EL (cell line): ENCODE measurements around the gene GTPBP3.
"Not testable (repeated sequence)": the region's sequence is repeated elsewhere in the genome, so short reads cannot be mapped to it uniquely, and the experiment has no call there.

Experiments
- DNase-seq: peaks from one replicate; pipeline ENCODE4 v3.0.0-alpha.2; 2016

GTPBP3 gene, protein sequence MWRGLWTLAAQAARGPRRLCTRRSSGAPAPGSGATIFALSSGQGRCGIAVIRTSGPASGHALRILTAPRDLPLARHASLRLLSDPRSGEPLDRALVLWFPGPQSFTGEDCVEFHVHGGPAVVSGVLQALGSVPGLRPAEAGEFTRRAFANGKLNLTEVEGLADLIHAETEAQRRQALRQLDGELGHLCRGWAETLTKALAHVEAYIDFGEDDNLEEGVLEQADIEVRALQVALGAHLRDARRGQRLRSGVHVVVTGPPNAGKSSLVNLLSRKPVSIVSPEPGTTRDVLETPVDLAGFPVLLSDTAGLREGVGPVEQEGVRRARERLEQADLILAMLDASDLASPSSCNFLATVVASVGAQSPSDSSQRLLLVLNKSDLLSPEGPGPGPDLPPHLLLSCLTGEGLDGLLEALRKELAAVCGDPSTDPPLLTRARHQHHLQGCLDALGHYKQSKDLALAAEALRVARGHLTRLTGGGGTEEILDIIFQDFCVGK

DNA sequence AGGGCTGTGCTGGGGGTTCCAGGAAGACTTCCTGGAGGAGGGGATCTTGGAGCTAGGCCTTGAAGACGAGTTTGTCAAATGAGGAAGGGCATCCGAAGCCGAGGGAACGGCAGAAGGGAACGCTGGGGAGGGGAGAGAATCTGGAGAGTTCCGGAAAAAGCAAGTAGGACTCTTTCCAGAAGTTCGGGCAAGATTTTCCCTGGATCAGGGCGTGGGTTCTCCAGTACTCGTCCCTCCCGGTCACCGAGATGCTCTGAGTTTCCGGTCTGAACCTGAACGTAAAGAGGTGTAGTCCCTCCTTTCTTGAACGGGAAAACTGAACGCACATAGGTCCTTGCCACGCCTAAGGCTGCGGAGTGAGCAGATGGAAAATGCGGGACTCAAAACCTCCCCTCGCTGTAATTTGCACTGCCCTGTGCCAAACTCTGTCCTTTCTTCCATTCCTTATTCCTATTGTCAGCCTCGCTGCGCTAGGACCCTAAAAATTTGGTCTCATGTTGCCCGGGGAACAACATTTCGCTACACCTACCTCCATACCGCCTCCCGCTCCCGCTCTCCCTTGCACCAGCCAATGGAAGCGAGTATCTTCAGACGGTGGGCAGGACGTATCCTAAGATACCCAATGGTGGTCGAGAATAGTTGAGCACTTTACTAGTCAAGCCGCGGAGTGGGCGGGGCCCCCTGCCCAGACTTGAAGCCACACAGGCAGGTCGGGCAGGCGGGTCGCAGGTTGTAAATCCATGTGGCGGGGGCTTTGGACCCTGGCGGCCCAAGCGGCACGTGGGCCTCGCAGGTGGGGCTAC is at the start of gene GTPBP3:
Gene GTPBP3 (plus strand): TSS at position 682 of the 803 bp plus-strand sequence. CDS start 59 bp downstream, at position 741.
- peak; percentile 99 for DNase-seq

DNA sequence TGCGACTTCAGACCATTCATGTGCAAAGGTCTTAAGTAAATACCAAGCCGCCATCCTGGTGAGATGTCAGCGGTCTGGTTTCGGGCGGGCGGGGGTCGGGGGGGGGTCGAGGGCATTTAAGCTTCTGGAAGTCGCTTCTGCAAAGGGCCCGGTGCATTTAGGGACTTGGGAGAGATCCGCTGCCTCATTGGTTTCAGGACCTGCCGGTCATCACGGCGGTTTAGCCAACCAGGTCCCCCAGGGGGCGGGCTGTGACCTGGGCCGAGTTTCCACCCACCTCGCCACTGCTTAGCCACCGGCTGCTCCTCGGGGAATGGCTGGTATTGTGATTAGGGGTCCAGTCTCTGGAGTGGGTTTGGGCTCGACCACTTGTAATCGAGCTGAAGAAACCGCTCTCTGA is 47.9 kb upstream of the GTPBP3 start:
- peak; percentile 84 for DNase-seq

DNA sequence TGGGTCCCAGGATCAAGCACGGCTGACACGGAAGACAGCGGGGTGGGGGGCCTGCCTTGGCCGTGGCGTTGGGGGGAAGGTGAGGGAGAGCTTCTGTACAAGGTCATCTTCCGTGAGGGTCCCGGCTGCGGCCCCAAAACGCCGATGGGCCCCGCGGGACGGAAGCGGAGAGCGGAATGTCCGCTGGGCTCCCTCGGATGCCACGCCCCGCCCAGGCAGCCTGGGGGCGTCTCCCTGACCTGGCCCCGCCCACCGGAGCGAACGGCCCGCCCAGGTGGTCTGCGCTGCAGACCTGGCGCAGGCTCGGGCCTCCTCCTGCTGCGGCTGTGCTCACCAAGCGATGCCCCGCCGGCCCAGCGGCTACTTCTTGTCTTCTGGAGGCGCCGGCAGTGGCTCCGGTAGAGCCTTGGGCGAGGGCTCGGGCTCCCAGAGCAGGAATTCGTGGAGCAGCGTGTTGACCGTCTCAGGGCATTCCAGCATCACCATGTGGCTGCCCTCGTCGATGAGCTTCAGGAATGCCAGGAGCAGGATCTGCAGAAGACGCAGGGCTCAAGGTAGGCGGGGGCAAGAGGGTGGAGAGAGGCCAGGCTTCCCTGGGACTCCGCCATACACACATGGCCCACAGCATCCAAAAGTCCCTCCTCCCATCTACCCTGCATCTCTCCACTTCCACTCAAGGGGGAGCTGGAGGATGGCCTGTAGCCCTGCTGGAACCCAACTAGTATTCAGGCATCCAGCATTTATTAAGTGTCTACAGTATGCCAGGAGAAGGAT is 44.9 kb upstream of the GTPBP3 start:
- peak; percentile 93 for DNase-seq

DNA sequence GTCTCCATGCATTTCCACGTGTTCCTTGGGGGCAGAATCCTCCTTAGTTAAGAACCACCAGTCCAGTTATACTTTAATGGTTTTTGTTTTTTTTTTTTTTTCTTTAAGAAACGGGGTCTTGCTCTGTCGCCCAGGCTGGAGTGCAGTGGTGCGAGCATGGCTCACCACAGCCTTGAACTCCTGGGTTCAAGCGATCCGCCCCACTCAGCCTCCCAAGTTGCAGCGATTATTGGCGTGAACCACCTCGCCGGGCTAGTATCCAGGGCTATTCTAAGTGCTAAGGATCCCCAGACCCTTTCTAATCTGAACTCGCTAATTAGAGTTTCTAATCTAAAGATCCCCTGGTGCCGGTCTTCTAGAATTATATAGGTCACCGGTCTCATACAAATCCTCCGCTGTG is 43.7 kb upstream of the GTPBP3 start:
- DNase-seq, result no peak

DNA sequence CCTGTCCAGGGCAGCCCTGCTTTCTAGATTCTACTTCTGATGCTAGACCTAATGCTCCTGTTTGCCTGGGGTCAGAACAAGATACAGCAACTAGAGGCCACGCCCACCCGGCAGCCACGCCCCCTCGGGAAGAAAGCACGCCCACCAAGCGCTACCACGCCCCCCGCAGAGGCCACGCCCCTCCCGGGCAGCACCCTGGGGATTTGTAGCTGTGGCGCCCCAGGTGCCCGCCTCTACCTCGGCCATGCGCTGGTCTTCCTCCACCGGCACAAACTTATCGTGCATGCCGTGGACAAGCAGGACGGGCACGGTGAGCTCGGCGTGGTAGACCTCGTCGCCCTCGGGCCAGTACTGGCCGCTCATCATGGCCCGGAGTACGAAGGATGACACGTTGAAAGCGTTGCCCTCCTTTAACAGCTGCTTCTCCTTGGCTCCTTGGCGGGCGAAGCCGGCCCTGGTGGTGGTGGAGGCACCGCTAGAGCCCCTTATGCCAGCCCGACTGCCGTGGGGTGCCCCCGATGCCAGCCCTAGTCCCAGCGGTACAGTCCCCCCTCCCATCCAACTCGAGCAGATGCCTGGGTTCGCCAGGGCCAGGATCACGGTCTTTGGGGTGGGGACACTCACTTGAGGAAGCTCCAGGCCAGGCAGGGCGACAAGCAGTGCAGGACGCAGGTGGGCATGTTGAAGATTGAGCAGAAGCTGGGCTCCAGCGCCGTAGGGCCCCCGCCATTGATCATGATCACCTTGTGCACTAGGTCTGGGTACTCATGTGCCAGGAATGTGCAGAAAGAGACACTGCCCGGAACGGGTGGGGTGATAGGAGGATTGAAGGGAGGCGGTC is 43.1 kb upstream of the GTPBP3 start:
- DNase-seq, result peak; percentile 34

DNA sequence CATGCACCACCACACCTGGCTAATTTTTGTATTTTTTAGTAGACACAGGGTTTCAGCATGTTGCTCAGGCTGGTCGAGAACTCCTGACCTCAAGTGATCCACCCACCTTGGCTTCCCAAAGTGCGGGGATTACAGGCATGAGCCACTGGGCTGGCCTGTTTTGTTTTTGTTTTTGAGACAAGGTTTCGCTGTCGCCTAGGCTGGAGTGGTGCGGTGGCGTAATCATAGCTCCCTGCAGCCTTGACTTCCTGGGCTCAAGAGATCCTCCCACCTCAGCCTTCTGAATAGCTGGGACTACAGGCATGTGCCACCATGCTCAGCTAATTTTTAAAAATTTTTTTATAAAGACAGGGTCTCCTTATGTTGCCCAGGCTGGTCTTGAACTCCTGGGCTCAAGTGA is 41.8 kb upstream of the GTPBP3 start:
- DNase-seq, result not testable (repeated sequence)

DNA sequence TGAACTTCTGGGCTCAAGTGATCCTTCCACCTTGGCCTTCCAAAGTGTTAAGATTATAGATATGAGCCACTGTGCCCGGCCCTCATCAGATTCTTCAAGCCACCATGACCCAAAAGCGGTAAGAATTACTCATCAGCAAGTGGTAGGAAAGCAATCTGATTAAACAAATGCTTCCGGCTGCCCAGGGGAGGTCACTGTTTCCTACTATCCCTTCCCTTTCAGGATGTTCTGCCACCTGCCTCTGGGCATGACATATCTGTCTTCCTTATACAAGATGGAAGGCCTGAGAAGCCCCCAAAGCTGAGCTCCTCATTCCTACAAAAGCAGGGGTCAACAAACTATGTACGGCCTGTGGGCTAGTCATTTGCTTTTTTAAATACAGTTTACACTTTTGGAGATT is 41.1 kb upstream of the GTPBP3 start:
- peak; percentile 72 for DNase-seq

DNA sequence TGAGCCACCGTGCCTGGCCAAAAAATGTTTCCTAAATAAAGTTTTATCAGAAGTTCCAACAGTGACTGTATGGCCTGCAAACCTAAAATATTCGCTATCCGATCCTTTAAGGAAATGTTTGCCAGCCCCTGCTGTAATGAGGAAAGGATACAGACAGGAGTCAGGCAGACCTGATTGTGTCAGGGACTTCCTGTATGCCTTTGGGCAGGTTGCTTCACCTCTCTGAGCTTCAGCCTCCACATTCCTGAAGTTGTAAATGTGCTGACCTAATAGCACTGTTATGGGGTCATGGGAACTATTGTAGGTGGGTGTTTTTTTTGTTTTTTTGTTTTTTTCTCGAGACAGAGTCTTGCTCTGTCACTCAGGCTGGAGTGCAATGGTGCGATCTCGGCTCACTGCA is 40.4 kb upstream of the GTPBP3 start:
- peak; percentile 37 for DNase-seq

DNA sequence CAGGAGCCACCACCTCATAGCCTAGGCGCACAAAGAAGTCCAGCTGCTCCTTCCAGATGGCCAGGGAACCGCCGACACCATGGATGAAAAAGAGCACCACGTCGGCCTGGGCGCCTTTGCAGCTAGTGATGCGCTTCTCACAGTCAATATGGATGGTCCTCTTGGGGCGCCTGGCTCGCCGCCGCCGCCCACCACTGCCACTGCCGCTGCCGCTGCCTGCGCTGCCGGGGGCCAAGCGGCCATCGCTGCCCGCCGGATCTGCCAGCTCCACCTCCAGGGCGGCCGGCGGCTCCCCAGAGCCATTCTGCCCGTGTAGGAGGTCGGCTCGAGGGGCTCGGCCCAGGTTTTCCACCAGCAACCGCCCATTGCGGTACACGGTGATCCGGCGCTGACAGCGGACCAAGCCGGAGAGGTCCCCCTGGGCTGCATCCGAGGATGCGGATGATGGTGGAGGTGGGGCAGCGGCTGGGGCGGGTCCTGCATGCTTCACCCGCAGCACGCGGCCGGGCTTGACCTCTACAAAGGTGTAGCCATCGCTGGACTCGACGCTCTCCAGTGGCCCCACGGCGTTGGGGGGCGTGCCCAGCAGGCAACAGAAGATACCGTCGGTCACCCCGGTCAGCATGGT is 36.2 kb upstream of the GTPBP3 start:
- DNase-seq, result no peak

DNA sequence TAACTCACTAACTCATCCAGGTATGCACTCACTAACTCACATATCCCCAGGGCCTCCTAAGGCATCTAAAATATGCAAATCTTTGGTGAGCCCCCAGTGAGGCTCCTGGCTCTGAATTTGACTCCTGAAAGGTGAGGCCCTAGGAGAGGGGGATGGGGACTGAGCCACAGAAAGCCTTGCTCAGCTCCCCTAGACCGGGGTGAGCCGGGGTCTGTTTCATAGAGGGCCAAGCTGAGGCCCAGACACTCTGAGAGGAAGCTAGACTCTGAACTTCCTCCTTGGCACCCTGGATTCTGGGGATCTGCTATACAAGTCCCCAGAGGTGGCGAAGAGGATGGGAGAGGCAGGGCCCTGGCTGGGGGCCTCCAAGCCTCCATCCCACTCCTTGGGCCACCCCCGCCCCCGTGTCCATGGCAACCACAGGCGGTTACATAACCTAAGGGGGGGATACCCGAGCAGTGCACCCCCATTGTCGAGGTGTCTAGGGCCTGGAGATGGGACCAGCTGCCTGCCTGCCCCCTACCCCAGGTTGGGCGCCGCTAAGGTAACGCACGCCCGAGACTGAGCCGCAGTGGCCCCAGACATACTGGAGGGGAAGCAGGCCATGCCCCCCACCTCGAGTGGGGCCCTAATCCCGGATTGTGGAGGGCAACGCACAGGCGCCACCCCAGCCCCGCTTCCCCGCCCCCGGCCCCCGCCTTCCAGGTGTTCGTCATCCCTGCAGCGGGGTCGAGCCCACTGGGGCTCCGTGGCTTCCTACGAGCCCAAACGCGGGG is 34.8 kb upstream of the GTPBP3 start:
- no peak for DNase-seq

DNA sequence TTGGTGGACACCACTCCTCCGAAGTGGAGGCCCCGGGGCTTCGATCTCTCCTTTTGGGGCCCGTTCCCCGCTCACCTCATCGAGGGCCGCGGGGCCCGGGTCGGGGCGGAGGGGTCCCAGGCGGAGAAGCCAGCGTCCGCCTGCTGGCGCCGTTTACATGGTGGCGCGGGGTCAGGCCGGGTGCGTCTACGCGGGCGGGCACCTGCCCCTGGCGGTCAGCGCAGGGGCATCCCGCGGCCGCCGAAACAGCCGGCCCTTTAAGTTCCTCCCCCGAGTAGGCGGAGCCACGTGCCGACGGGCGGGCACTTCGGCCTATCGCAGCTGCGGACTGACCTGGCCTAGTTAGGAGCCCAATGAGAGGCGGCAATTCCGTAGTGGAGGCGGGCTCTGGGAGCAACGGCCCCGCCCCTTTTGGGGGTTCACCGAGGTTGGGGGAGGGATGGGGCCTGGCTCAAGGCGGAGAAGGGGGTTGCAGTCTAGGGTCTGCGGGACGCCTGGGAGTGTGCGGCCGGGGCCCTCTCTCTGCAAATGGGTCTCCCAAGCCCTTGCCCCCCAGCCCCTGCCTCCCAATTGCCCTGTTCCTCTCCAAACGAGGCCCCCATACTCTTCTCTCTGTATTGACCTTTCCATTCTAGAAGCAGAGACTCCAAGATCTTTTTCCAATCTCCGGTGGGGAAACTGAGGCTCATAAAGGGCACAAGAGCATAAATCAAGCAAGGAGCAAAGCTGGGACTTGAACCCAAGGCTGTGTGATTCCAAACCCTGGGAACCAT is 34.0 kb upstream of the GTPBP3 start, which contains the start of gene ABHD8:
Gene ABHD8 (minus strand): TSS at position 259 of the 773 bp plus-strand sequence. CDS start 1,809 bp downstream, outside the sequence.
- peak; percentile 95 for DNase-seq

DNA sequence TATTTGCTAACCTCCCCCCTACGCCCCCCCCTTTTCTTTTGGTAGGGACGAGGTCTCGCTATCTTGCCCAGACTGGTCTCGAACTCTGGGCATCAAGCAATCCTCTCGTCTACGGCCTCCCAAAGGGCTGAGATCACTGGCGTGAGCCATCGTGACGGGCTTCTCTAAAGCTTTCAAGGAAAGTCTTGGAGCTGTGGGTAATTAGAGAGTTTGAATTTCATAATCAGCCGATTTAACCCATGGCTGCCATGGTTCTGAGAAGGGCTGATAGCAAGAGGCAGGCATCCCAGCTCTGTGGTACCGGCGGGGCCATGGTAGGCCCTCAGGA is 33.4 kb upstream of the GTPBP3 start:
- no peak for DNase-seq

DNA sequence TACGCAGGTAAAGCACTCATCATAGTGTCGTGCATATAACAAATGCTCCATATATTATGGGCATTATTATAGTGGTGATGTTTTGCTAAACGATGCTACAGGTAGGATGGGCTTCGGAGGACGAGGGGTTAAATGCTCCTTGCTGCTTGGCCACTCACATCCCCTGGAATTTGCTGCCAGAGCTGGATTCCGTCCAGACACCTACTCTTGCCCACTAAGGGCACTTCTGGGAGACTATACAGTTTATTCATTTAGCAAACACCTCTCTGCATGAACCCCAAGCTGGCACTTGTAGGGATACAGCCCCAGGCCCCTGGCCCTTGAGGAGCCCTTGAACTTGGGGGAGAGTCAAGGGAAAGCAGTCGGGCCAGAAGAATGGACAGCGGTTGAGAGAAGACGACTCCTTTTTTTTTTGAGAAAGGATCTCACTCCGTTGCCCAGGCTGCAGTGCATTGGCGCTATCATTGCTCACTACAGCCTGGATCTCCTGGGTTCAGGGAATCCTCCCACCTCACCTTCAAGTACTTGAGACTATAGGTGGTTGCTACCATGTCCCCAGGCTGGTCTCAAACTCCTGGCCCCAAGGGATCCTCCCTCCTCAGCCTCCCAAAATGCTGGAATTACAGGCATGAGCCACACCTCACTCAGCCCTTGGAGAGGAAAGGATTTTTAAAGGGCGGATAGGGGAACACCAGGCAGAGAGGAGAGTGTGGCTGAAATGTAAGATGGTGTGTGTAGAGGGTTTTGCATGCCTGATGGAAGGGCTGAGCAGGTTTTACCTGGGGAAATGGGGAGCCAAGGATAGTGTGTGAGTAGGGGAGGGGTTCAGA is 32.8 kb upstream of the GTPBP3 start:
- DNase-seq, result no peak

DNA sequence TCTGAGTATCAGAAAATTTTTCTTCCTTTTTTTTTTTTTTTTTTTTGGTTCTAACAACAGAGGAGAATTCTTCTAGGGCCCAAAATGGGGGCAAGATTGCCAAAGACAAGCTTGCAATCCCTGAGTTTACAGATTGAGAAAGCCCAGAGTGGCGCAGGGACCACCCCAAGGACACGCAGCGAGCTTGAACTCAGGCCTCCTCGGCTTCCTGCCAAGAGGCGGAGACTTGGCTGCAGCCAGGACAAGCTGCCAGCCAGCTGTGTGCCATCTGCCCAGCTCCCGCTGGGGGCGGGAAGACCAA is 32.2 kb upstream of the GTPBP3 start:
- no peak for DNase-seq

DNA sequence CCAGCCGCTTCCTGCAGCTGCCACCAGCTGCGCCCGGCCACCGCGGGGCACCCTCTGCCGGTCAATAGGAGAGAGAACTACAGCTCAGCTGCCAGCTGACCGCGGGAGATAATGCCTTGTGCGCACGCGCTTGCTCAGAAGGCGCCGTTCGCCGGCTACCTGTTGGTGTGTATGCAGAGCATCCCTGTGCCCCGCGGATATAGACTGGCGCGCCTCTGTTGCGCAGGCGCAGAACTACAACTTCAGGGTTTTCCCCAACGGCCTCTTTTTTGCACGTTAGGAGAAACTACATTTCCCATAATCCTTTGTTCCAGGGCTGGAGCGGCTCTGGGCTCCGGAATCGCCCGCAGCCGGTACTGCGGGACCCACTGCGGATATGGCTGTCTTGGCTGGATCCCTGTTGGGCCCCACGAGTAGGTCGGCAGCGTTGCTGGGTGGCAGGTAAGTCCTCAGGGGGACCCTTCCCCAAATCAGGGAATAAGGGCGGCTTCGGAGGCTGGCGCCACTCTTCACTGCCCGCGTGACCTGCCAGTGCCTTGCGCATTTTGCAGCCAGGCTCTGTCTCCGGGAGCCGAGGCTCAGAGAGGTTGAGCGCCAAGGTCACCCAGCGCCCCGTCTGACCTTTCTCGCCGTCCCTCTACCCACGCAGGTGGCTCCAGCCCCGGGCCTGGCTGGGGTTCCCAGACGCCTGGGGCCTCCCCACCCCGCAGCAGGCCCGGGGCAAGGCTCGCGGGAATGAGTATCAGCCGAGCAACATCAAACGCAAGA is 31.7 kb upstream of the GTPBP3 start, which contains the start of gene MRPL34:
Gene MRPL34 (plus strand): TSS at position 356 of the 768 bp plus-strand sequence. CDS start 21 bp downstream, at position 377.
- peak; percentile 99 for DNase-seq

DNA sequence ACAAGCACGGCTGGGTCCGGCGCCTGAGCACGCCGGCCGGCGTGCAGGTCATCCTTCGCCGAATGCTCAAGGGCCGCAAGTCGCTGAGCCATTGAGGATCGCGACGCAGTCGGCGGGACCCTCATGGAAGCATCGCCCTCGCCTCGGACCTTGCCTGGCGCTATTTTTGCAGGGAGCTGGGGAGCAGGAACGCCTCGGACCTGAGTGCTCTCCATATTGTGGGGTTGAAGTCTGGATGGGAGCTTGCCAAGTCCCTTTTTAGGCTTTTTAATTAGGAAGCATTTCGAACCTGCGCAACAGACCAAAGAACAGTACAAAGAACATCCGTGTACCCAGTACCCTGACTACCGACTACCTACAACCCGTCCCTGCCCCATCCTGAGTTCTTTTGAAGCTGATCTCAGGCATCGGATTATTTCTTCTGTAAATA is 31.1 kb upstream of the GTPBP3 start:
- DNase-seq, result no peak

DNA sequence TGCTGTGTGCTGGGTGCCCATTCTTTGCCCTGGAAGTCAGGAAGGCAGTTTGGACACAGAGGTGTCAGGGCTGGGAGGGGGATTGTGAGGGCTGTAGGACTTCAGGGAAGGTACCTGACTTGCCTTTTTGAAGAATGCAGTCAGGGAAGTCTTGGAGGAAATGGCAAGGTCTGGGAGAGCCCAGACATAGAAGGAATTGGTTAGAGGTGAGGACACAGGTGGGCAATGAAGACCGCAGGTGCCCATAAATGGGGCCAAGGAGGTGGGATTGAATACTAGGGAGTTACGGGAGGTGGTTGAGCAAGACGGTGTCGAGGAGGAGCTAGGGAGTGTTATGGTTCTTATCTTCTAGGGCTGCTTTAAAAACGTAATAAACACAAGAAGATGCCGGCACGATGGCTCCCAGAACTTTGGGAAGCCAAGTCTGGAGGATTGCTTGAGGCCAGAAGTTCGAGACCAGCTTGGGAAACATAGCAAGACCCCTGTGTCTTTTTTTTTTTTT is 29.4 kb upstream of the GTPBP3 start:
- DNase-seq, result no peak
